COLO829 (cell line): Measurements from ENCODE around the gene PIK3AP1.
"Not testable (repeated sequence)": the region's sequence is repeated elsewhere in the genome, so short reads cannot be mapped to it uniquely, and the experiment has no call there.

Source experiments
- DNase-seq: peaks from one replicate; pipeline ENCODE4 v3.0.0; 2012; ENCODE audit warnings: low spot score

Gene PIK3AP1

DNA sequence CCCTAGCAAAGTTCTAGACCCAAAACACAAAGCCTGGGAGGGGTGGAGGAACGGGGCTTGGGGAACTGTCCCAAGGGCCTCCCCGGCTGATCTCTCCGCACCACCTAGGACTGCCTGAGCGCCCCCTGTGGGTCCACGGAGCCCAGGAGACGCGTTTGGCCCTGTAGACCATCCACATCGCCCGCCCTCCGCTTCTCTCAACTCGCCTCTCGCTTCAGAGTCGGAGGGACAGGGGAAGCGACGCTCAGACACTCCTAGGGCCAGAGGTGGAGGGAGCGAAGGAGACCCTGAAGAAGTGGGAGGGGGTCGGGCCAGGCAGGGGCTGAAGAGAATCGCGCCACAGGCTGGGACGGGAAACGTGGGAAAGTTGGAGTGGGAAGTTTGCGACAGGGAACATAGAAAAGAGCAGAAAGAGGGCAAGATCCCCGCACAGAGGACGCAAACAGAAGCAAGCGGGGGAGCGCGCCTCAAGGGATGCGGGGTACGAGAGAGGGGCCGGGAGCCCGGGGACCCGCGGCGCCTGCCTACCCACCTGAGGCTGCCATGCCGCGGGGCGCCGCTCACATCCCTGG, 378 bp downstream of the PIK3AP1 start:
- no peak for DNase-seq

DNA sequence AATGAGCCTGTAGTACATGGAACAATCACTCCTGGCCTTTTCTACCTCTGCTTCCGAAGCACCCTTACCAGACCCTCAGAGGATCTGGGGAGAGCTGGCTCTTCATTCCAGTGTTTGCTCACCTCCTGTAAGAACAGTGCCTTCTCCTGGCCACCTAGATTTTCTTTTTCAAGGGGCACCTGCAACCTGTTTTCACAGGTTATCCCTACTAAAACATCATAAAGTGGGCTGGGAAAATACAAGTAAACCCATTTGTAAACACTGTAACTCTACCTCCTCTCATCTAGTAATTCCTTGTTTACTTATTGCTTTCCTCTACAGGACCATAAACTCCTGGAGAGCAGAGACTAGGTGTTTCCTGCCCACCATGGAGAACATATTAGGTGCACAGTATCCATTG, 1.1 kb downstream of the PIK3AP1 start:
- no peak for DNase-seq

DNA sequence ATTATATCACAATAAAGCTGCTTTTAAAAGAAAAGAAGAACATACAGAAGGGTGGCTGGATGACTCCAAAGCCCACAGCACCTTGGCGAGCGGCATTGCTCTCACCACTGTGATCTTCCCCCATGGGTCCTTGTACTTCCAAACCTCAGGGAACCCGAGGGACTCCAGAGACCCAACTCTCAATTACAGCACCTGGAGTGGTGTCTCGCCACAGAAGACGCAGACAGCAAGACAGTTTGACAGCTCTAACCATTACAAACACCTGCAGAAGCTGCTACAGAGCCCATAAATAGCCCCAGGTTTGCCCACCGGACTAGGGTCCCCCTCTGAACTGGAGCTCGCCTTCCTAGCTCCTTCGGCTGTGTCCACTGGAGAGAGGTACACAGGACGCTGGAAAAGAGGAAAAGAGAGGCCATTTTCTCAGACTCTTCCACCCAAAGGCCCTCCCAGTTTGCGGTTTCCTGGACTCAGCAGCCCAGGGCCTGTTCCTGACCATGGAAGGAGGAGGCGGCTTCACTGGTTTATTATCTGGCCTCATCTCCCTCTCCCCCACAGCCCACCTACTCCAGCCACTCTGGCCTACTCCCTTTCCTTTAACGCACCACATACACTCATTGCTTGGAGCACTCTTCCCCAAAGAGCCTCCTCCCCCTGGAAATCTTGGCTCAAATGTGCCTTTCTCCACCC, 1.9 kb downstream of the PIK3AP1 start:
- DNase-seq = no peak

DNA sequence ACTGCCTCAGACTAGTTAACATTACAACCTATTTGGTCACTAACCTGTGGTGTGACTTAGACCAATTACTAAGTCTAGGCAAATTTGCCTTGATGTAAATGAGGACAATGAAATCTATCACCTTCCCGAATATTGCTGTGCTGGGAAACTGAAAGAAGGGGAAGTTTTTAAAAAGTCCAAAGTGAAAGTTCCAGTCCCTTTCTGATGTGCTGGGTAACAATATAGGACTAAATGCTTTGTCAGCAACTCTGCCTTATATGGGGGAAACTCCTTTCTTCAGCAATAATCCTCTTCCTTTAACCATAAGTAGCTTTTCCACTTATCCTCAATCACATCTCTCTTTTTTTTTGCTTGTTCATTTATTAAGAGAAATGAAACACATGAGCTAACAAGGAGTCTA, 3.9 kb downstream of the PIK3AP1 start:
- no peak for DNase-seq

DNA sequence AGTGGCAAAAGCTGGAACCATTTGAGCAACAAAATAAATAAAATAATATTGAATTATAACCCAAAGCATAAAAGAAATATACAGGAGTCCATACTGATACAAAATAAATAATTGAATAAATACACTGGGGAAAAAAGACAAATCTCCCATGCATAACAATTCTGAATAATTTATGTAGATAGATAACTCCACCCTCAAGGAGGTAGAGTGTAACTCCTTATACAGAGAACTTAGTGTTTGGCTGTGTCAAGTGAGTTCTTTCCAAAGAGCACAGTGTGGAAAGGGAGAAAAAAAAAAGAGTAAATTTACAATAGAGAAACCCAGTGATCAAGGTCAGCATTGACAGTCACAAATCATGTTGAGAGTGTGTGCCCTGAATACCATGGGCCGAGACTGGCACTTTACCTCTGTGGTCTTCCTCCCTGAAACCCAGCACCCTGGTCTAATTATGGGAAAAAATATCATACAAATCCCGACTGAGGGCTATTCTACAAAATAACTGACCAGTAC, 5.5 kb downstream of the PIK3AP1 start:
- DNase-seq = no peak

DNA sequence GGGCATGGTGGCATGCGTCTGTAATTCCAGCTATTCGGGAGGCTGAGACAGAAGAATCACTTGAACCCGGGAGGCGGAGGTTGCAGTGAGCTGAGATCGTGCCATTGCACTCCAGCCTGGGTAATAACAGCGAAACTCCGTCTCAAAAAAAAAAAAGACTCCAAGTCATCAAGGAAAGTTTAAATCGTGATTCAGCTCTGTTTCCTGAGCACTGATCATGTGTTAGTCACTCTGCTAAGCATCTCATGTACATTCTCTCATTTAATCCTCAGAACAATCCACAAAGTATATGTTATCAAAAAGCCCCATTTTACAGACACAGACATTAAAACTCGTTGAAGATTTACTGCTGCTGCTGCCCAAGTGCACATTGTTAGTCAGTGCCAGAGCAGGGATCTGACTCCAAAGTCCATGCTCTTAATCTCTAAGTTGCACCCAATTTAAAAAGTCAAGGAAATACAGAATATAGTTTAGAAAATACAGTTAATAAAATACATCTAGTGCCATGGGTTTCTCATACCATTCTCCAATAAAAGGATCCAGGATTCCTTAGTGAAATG, 6.2 kb downstream of the PIK3AP1 start:
- DNase-seq = no peak

DNA sequence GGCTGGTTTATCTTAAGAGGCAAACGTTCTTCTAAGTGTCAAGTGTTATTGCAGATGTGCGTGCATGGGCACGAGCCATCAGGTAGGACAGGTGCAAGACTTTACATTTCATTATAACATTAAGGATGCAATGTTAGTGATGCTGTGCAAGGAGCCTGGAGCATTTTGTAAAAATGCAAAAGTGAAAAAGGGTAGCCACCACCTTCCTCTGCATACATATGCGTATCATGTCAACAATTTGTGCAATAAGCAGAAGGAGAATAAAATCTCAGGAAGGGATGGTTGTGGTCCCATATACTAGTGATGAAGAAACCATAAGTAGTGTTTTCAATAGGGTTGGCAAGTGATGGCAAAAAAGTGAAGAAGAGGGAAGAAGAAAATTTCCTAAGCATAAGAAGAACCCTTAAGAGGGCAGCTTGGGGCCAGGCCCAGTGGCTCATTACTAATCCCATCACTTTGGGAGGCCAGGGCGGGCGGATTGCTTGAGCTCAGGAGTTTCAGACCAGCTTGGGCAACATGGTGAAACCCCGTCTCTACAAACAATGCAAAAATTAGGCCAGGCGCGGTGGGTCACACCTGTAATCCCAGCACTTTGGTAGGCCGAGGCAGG, 7.5 kb downstream of the PIK3AP1 start:
- DNase-seq = no peak

DNA sequence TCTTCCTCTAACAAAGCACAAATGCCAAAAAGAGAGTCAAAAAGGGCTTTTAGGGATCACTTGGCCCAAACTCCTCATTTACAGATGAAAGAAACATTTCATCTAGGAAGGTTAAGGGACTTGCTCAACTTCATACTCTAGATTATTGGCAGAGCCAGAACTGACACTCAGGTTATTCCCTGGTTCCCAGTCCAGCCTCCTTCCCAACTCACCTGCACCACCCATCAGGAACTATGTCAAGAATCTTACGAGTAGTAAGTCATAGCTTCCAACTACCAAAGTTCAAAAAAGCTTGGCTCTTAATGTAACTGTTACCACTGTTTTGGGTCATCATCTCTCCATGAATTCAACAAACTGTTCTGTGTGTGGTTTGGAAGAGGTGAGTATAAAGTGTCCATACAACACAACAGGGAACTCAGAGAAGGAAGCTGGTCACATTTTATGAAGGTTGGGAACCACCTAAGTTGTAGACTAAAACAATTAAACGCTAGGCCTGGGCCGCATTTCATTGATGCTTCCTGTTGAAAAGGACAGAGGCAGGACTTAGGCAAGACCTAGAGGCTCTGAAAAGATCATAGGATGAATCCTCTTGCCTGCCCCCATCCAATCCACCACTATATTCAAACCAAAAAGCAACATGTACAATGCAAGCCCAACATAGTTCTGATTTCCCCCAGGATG, 9.1 kb downstream of the PIK3AP1 start:
- no peak for DNase-seq

DNA sequence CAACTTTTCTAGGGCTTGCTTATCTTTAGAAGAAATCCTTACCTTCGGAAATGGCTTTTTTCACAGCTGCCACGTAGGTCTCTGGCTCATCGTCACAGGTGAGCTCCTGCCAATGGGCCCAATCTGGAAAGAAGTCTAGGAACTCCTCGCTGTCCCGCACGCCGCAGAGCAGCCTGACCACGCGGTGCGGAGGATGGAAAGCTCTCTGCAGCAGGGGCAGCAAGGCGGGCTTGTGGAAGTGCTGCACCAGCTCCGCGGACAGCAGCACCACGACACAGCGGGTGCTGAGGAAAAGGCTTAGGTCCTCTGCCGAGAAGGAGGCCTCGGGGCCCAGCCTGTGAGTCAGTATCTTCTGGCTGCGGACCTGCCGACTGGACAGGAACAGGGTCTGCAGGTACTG, 10.8 kb downstream of the PIK3AP1 start:
- DNase-seq = no peak

DNA sequence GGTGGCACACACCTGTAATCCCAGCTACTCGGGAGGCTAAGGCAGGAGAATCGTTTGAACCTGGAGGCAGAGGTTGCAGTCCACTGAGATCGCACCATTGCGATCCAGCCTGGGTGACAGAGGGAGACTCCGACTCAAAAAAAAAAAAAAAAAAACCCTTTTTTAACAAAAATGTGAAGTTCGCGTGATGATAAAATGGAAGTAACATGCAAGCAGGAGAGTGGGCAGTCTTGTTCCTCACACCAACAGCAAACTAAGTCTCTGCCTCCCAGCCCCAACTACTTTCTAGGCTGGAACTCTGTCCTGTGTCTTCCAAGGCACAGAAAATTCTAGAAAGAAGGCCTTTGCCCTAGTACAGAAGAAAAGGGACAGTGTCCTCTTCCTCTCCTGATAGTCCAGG, 11.3 kb downstream of the PIK3AP1 start:
- DNase-seq = no peak

DNA sequence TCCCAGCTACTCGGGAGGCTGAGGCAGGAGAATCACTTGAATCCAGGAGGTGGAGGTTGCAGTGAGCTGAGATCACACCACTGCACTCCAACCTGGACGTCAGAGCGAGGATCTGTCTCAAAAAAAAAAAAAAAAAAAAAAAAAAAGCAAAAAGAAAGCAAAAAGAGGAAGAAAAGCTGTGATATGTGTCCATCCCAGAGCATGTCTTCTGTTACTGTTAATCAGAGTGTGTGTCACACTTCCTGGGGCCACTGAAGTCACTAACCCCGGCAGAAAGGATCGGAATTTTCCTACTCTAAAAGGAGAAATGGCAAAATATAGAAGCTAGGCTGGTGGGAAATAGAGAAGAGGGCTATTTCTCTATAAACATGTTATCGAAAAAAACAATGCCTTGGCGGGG, 11.9 kb downstream of the PIK3AP1 start:
- DNase-seq = no peak

DNA sequence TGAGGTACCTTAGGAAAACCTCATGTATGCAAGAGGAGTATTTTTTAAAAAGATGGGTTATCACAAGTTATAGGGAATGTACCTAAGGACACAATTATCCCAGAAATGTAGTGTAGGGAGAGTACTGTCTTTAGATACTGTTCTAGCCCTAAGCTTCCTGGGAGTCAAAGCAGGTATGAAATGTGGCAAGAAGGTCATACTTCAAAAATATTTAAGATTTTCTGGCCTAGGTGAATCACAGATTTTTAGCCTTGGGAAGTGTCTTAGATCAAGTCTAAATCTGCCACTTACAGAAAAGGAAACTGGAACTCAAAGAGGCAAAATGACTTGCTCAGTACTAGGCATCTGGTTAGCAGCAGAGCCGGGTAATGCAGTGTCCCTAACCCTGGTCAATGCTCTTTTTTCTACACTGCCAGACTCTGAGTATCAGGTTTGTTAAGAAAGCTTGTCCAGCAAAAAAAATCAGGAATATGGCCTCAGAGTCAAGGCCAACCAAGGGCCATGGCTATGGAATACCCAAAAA, 13.9 kb downstream of the PIK3AP1 start:
- DNase-seq = no peak

DNA sequence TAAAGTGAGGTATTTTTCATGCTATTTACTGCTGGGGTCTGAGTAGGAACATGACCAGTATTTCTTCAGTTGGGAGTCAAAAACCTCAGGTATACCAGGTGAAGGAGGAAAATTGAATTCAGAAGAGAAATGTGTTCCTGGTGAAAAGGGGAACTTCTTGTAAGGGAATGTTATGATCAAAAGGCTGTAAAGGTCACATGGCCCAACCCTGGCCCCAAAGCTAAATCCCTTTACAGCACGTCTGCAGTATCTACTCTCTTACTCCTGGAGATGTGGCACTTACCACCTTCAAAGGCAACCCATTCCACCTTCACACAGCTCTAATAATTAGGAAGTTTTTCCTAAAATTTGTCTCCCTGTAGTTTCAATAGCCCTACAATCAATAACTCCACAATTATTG, 15.2 kb downstream of the PIK3AP1 start:
- no peak for DNase-seq

DNA sequence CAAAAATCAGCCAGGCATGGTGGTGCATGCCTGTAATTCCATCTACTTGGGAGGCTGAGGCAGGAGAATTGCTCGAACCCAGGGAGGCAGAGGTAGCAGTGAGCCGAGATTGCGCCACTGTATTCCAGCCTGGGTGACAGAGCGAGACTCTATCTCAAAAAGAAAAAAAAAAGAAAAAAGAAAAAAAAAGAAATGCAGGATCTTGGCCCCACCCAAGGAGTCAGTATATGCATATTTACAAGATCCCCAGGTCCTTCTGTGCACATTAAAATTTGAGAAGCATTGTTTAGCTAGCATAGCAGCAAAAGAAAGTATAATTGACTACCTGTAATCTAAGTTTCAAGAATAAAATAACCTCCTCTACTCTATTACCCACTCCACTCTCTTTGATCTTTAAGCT, 15.8 kb downstream of the PIK3AP1 start:
- DNase-seq = no peak

DNA sequence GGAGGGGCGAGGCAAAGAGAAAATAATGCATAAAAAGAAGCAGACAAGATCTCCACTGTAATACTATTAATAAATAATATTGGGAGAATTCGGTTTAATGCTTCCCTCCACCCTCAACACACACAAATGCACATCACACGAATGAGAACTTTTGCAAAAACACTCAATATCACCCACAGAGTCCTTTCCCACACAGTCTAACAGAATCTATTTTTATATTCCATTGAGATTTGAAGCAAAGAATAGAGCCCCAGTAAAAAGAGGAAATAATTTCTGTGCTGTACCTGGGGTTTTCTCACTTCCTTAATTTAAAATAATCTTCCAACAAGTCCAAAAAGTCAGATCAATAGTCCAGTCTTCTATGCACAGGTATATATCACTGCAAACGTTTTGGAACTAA, 17.0 kb downstream of the PIK3AP1 start:
- DNase-seq = no peak

DNA sequence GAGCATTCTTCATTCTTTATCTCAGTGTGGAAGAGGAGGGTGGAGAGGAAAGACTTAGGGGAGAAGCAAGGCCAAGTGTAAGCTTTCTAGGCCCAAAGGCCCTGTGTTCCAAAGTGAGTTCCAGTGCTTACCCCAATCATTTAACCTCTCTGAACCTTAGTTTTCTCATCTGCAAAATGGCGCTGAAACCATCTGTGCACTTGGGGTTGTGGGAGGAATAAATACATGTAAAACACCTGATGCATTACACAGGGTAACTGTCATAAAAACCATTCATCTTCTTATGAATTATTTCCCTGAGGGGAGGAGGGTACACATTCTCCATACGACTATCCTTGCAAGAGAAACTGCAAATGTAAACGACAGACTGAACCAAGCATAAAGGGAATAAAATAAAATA, 19.0 kb downstream of the PIK3AP1 start:
- no peak for DNase-seq

DNA sequence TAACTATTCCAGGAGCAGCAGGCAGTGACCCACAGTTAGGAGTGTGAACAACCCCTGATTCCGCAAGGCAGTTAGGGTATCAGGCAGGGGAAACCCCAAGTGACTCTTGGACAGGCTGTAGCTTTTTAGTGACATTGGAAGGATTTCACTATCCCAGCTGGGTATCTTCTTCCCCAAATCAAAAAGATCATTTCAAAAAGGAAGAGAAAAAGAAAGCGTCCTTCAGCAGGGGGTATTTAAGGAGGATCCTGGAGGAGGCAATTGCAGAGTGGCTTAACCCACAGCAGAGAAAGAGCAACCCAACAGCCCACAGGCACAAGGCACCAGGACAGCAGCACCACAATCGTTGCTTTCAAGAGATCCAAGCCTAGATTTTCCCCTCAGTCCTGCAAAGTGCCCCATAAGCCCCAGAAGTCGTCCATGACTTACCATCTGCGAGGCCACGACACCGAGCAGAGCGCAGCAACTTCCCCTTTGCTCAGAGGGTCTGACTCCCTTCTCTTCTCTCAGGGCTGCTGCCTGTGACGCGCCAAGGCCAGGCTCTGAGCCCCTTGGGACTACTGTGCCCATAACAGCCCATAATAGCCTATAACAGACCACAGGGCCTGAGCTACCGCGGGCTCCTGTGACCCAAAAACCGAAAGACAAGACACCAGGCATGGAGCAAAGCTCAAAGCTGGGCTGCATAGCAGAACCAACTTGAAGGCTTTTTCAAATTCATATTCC, 19.8 kb downstream of the PIK3AP1 start:
- DNase-seq = no peak

DNA sequence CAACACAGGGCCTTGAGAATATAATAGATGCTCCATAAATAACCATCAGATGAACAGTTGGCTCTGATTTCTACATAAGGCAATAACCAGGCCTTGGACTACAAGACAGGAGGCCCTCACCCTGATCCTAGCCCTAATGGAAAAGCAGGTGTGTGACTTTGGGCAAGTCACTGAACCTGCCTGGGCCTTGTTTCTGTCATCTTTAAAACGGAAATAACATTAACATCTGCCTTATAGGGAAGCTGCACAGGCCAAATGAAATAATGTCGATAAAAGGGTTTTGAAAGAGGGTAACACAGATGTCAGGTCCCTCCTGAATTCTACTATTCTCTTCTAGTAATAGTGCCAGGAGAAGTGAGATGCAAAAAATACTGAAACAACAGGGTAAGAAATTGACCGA, 20.7 kb downstream of the PIK3AP1 start:
- no peak for DNase-seq

DNA sequence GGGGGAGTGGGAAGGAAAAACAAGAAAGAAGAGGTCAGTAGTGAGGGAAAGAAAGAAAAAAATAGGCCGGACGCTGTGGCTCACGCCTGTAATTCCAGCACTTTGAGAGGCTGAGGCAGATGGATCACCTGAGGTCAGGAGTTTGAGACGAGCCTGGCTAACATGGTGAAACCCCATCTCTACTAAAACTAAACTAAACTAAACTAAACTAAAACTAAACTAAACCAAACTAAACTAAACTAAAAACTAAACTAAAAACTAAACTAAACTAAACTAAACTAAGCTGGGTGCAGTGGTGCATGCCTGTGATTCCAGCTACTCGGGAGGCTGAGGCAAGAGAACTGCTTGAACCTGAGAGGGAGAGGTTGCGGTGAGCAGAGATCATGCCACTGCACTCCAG, 22.0 kb downstream of the PIK3AP1 start:
- not testable (repeated sequence) for DNase-seq

DNA sequence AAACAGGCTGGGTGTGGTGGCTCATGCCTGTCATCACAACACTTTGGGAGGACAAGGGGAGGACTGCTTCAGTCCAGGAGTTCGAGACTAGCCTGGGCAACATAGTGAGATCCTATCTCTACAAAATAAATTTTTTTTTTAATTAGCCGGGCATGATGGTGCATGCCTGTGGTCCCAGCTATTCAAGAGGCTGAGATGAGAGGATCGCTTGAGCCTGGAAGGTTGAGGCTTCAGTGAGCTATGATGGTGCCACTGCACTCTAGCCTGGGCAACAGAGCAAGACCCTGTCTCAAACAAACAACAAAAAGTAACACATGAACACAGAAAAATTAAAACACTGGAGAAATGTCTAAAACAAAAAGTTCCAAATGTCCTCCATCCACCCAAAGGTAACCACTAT, 22.9 kb downstream of the PIK3AP1 start:
- DNase-seq = no peak

DNA sequence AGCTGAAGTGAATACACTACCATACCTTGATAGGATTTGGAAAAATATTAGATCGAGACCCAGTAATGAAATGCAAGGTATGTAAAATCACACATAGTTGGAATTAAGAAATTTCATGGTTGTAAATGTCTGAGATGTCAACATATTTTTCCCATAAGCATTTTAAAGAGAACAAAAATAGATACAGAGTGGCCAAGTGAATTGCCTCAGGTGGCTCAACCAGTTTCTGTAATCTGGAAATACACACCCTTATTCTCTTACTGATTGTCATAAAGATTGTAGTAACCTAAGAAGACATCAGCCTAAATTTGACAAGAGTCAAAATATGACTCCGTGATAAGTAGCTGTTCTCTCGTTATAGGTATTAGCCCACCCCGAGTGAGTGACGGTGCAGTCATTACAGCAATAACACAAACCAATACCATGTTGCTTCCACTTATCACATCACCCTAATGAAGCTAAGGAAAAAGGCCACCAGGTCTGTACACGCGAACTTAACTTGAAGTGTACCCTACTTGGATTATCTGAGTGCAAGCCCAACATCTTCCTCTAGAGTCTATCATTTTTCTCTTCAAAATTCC, 23.4 kb downstream of the PIK3AP1 start:
- DNase-seq = no peak
